Peyer's patch (tissue), 4 donors: ENCODE results near the gene S1PR1.

Source experiments
- CTCF ChIP-seq, 6 experiments: fragments of 450-650 bp in 4 of 6; fragments of 200-600 bp in 2 of 6; sonication (generic) in 1 of 6; IDR thresholded peaks; one replicate each; pipeline ENCODE4 v1.5.1; 2017 to 2019; ENCODE audit warnings: antibody characterized with exemption in 6 of 6, mild to moderate bottlenecking in 3 of 6, moderate library complexity in 1 of 6
- POLR2A ChIP-seq, 2 donors: fragments of 450-650 bp; IDR thresholded peaks; one replicate each; pipeline ENCODE4 v1.5.1; 2017; ENCODE audit warnings: antibody characterized with exemption in 2 of 2, mild to moderate bottlenecking in 2 of 2, moderate library complexity in 2 of 2

- TF ChIP-seq CTCF (IDR thresholded peaks at IDR 0.05) (no peak), POLR2A (IDR thresholded peaks at IDR 0.05) (no peak)
These were observed 53.5 kb downstream of the S1PR1 start for GRCh38 chr1:101290119-101290921.
